Measurements from ENCODE around the gene ZNF574. TPM values are rescaled to one million over a fixed set of nuclear protein-coding genes. Genes with fewer than 3 reads are reported as not detected.
A peak's percentile ranks its signal among the peaks of the same experiment; 100 is the strongest.

Gene ZNF574
- total RNA-seq, 4 donors from 2014 or later = 28.4 to 52.1 (median 30.8) TPM

DNA sequence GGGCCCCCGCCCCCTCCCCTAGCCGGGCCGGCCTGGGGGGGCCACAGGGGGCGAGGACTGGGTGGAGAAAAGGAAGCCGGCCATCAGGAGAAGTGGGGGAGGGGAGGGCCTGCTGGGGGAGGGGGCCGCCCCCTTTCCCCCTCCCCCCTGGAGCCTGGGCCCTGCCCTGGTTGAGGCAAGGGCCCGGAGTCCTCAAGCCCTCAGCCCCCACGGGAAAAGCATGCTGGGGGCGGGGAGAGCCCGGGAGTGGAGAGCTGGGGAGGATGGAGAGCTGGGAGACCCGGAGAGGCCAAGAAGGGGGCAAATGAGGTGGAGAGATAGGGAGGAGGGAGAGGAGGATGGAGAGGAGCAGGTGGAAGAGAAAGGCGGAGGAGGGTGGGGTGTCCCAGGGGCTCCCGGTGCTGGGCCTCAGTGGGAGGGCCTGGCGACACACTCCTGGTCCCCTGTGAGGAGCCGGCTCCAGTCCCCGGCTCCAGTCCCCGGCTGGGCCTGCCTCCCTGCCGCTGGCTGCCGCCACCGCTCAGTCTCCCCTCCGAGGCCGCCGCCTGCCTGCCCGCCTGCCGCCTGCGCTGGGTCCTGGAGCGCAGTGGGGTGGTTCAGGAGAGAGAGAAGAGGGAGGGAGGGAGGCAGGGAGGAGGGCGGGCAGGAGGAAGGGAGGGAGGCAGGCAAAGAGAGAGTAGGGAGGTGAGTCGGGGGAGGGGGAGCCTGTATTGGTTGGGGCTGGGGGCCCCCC lies 6.2 kb upstream of the ZNF574 start, which contains the start of gene GRIK5:
Gene GRIK5, minus strand, starts transcription at position 588 of the 733 bp plus-strand sequence. CDS start 4,436 bp downstream, outside the sequence.
- no peak within 1 kb of the TSS for H3K4me3 ChIP-seq (ENCODE audit: low read depth, poor library complexity, severe bottlenecking)
- intact Hi-C loops (cut with DNase I; ENCODE audit: low total_unique reads) = no loop called here
- DNase-seq (ENCODE audit: low spot score in 2 of 2) = no peak
- no peak for TF ChIP-seq POLR2A (IDR thresholded peaks at IDR 0.05)
- TF ChIP-seq, protein P1, sequence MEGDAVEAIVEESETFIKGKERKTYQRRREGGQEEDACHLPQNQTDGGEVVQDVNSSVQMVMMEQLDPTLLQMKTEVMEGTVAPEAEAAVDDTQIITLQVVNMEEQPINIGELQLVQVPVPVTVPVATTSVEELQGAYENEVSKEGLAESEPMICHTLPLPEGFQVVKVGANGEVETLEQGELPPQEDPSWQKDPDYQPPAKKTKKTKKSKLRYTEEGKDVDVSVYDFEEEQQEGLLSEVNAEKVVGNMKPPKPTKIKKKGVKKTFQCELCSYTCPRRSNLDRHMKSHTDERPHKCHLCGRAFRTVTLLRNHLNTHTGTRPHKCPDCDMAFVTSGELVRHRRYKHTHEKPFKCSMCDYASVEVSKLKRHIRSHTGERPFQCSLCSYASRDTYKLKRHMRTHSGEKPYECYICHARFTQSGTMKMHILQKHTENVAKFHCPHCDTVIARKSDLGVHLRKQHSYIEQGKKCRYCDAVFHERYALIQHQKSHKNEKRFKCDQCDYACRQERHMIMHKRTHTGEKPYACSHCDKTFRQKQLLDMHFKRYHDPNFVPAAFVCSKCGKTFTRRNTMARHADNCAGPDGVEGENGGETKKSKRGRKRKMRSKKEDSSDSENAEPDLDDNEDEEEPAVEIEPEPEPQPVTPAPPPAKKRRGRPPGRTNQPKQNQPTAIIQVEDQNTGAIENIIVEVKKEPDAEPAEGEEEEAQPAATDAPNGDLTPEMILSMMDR (IDR thresholded peaks at IDR 0.05) = no peak
- 24% methylated on average over 28 to 29 of the region's 29 CpGs for WGBS, 2 donors

DNA sequence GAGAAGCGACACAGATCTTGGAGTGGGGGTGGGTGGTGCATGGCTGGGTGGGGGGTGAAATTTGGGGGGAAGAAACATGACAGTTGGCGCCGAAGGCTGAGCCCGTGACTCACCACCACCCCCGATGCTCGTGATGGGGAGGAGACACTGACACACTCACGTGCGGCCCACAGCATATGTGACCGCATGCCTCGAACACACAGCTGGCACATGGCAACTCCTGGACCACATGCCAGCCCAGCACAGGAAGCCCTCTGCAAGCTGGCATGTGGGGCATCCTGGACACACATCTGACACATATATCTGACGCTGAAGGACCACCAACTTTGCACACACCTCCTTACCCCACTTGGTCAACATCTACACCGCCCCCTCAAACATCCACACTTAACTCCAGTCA lies 4.7 kb upstream of the ZNF574 start:
- no peak for TF ChIP-seq POLR2A (IDR thresholded peaks at IDR 0.05)
- TF ChIP-seq, protein P1 (IDR thresholded peaks at IDR 0.05) = no peak

DNA sequence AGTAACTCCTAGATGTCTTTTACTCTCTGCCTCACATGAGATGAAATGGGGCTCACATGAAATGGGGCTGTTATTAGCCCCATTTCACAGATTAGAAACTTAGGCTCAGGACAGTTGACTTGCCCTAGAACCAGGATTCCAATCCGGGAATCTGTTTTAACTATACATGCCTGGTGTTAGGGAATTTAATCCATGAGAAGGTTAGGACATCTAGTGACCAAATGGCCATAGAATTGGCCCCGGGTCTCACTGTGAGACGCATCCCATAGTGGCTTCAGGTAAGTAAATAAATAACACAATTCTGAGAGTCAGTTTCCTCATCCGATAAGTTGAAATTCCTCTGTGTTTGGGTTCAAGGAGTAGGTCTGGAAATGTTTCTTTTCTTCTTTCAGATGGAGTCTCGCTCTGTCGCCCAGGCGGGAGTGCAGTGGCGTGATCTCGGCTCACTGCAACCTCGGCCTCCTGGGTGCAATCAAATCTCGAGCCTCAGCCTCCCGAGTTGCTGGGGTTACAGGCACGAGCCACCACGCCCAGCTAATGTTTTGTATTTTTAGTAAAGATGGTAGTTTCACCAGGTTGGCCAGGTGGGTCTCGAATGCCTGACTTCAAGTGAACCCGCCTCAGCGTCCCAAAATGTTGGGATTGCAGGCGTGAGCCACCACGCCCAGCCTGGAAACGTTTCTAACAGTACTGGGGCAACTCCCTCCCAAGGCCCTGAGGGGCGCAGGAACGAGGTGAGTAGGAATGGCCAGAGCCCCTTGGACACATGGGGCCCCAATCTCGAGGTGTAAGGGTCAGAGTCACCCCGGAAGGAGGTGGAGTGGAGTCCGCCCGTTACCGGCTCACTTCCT lies 1.2 kb upstream of the ZNF574 start:
- intact Hi-C loops (cut with DNase I; ENCODE audit: low total_unique reads) = no loop called here
- WGBS, 2 donors = 51 to 52% methylated on average over 27 of the region's 27 CpGs

More for the DNA sequence above, 4.7 kb upstream of the ZNF574 start:
- 90 to 91% methylated on average over 12 of the region's 12 CpGs for WGBS, 2 donors
- no peak overlapping the region for H3K4me3 ChIP-seq (ENCODE audit: low read depth, poor library complexity, severe bottlenecking)
- no peak for DNase-seq (ENCODE audit: low spot score in 2 of 2)
- intact Hi-C loops (cut with DNase I; ENCODE audit: low total_unique reads) = no loop called here

DNA sequence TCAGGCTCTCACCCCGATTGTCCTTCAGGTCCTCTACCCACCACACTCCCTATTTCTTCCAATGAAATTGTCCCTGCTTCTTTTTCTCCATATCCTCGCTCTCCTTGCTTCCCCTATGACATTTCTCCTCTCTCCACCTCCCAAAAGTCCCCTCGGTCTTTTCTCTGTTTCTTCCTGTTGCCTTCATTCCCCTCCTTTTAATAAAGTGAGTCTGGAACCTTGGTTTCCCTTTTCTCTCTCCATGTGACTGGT lies 676 bp upstream of the ZNF574 start:
- intact Hi-C loops (cut with DNase I; ENCODE audit: low total_unique reads) = no loop called here
- peak overlapping the region; percentile 41 for H3K4me3 ChIP-seq (ENCODE audit: low read depth, poor library complexity, severe bottlenecking)
- DNase-seq (ENCODE audit: low spot score in 2 of 2) = no peak
- 0 to 3% methylated on average over 3 of the region's 3 CpGs for WGBS, 2 donors
- TF ChIP-seq, protein P1 (IDR thresholded peaks at IDR 0.05) = no peak
- no peak for TF ChIP-seq POLR2A (IDR thresholded peaks at IDR 0.05)

More for the DNA sequence above, 1.2 kb upstream of the ZNF574 start:
- peak in 1 of 2 donors; percentile 90 for DNase-seq (ENCODE audit: low spot score in 2 of 2)
- H3K4me3 ChIP-seq (ENCODE audit: low read depth, poor library complexity, severe bottlenecking) = no peak overlapping the region
- TF ChIP-seq POLR2A (IDR thresholded peaks at IDR 0.05) = no peak
- TF ChIP-seq, protein P1 (IDR thresholded peaks at IDR 0.05) = no peak

DNA sequence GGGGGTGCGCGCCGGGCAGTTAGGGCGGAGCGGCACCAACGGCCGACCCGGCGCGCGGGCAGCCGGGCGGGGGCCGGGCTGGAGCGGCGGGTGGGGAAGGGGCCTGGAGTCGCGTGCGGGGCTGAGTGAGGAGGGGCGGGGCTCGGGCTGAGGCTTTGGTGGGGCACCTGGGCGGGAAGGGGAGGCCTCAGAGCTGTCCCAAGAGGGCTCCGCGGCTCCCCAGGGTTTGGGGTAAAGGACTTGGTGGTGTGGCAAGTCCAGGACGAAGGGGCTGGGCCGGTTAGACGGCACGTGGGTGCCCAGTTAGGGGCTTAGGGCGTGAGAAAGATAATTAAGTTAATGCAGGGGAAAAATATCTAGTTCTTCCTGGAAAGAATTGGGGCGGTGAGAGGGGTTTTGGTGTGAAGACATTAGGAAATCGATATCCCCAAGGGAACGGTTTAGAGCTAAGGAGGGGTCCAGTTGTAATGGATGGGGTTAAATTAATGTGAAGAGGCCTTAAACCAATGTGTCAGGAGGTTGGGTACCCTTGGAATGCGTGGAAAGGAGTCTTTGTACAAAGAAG lies 496 bp downstream of the ZNF574 start:
- intact Hi-C loops (cut with DNase I; ENCODE audit: low total_unique reads) = no loop called here
- TF ChIP-seq, protein P1 (IDR thresholded peaks at IDR 0.05) = no peak
- no peak for TF ChIP-seq POLR2A (IDR thresholded peaks at IDR 0.05)
- DNase-seq (ENCODE audit: low spot score in 2 of 2) = peak; percentile 43 to 90
- WGBS, 2 donors = 1% methylated on average over 13 to 28 of the region's 33 CpGs
- H3K4me3 ChIP-seq (ENCODE audit: low read depth, poor library complexity, severe bottlenecking) = peak overlapping the region; percentile 77
